DOHH2 (cell line): ENCODE data around the gene RAI1.

Source experiments
- H3F3A ChIP-seq: fragments of 200-600 bp; sonication (generic), shearing (Covaris generic); 2 replicates; pipeline ENCODE4 v1.6.0; 2016; ENCODE audit warnings: antibody characterized with exemption, mild to moderate bottlenecking; ENCODE audit not compliant: control insufficient read depth, insufficient read depth
- H3K27ac ChIP-seq: fragments of 200-600 bp; sonication (generic); 2 replicates; pipeline ENCODE4 v1.5.1; 2014; ENCODE audit warnings: low read depth, mild to moderate bottlenecking, low read length, moderate library complexity
- H3K27me3 ChIP-seq: fragments of 200-600 bp; sonication (generic); 2 replicates; pipeline ENCODE4 v1.6.1; 2014; ENCODE audit warnings: mild to moderate bottlenecking, low read length, mixed read lengths; ENCODE audit not compliant: control insufficient read depth
- H3K36me3 ChIP-seq: fragments of 200-600 bp; sonication (generic); 2 replicates; pipeline ENCODE4 v1.6.1; 2014; ENCODE audit warnings: mild to moderate bottlenecking, low read length, moderate library complexity, mixed read lengths; ENCODE audit not compliant: control insufficient read depth
- H3K4me1 ChIP-seq: fragments of 200-600 bp; sonication (generic); 2 replicates; pipeline ENCODE4 v1.6.1; 2014; ENCODE audit warnings: mild to moderate bottlenecking, low read length, mixed read lengths; ENCODE audit not compliant: control insufficient read depth
- H3K4me2 ChIP-seq: fragments of 200-600 bp; sonication (generic); 2 replicates; pipeline ENCODE4 v1.6.0; 2014; ENCODE audit warnings: mild to moderate bottlenecking, low read length, moderate library complexity
- H3K4me3 ChIP-seq: fragments of 200-600 bp; sonication (generic); 2 replicates; pipeline ENCODE4 v1.5.1; 2014; ENCODE audit warnings: mild to moderate bottlenecking, low read length, mixed read lengths
- H3K79me2 ChIP-seq: fragments of 200-600 bp; sonication (generic); 2 replicates; pipeline ENCODE4 v1.6.1; 2014; ENCODE audit warnings: mild to moderate bottlenecking, low read length, mixed read lengths; ENCODE audit not compliant: control insufficient read depth
- H3K9me2 ChIP-seq: fragments of 200-600 bp; sonication (generic); replicated peaks from 2 replicates; pipeline ENCODE4 v1.6.1; 2014; ENCODE audit warnings: mild to moderate bottlenecking, low read length, mixed read lengths; ENCODE audit not compliant: control insufficient read depth
- H3K9me3 ChIP-seq: fragments of 200-600 bp; sonication (generic); 2 replicates; pipeline ENCODE4 v1.6.1; 2014; ENCODE audit warnings: antibody characterized with exemption, low read length, mixed read lengths; ENCODE audit not compliant: control insufficient read depth, insufficient read depth
- H4K20me1 ChIP-seq: fragments of 200-600 bp; sonication (generic); 2 replicates; pipeline ENCODE4 v1.6.0; 2014; ENCODE audit warnings: low read depth, mild to moderate bottlenecking, antibody characterized with exemption, low read length, moderate library complexity; ENCODE audit not compliant: control insufficient read depth, insufficient read depth
- EZH2phosphoT487 ChIP-seq: fragments of 200-600 bp; sonication (generic); IDR thresholded peaks from 2 replicates; pipeline ENCODE4 v1.6.1; 2017; ENCODE audit warnings: borderline replicate concordance, mild to moderate bottlenecking, antibody characterized with exemption, low read length, moderate library complexity, mixed read lengths
- TF ChIP-seq, protein P1 (sequence below): fragments of 200-600 bp; sonication (generic); IDR thresholded peaks from one replicate; pipeline ENCODE4 v1.5.1; 2014; ENCODE audit warnings: antibody characterized with exemption, mild to moderate bottlenecking, low read depth, low read length; ENCODE audit not compliant: poor library complexity, severe bottlenecking

The RAI1 gene

DNA sequence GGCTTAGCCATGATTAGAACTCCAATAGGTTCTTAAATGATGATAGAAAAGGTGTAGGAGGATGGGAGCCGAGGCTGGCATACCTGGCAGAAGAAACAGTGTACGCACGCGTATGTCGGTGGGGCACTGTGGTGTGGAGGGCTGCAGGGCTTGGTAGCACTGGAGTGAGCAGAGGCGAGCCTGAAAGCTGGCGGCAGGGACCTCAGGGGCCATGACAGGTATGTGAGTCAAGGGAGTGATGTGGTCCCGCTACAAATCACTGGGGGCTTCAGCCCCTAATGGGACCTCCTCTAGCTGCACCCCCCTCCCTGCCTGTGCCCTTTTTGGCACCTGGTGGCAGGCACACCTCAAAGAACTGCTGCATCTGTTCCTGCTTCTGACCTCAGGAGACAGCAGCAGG, 67.3 kb downstream of the RAI1 start:
- no peak for TF ChIP-seq EZH2phosphoT487
- TF ChIP-seq, protein P1, sequence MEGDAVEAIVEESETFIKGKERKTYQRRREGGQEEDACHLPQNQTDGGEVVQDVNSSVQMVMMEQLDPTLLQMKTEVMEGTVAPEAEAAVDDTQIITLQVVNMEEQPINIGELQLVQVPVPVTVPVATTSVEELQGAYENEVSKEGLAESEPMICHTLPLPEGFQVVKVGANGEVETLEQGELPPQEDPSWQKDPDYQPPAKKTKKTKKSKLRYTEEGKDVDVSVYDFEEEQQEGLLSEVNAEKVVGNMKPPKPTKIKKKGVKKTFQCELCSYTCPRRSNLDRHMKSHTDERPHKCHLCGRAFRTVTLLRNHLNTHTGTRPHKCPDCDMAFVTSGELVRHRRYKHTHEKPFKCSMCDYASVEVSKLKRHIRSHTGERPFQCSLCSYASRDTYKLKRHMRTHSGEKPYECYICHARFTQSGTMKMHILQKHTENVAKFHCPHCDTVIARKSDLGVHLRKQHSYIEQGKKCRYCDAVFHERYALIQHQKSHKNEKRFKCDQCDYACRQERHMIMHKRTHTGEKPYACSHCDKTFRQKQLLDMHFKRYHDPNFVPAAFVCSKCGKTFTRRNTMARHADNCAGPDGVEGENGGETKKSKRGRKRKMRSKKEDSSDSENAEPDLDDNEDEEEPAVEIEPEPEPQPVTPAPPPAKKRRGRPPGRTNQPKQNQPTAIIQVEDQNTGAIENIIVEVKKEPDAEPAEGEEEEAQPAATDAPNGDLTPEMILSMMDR = no peak
- peaks cover 73% of the 10 kb centered on the region for H3K79me2 ChIP-seq
- H3K4me1 ChIP-seq = peaks cover 60% of the 10 kb centered on the region

DNA sequence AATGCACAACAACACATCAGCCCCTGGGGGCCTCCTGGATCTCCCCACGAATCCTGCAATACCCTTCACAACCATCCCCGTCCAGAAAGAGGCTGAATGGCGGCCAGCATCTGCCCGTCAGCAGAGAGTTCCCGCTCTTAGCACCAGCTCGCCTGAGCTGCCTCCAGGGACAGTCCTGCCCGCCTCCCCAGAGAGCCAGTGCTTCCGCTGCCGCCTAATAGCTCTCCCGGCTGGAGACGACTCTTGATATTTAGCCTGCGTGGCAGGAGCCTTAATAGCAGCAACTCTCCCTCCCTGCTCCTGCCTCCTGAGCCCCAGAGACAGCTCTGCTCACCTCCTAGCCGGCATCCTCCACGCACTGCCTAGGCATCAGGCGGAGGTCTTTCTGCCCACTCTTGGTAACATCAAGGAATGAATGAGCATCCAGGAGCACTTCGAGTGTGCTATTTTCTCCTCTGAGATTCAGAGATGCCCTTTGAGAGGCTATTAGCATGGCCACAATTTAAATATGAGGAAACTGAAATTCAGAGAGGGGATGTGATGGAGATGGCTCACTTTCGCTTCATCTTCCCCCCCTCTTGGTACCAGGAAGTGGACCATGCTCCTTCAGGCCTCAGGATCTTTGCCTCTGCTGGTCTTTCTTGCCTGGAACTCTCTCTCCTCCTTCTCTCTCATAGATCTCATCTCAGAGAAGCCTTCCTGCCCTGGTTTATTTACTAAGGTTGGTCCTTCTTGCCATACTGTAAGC, 67.9 kb downstream of the RAI1 start:
- Histone ChIP-seq H3K9me2 (no peaks in the 10 kb centered on the region), H4K20me1 (no peaks in the 10 kb centered on the region), H3K4me2 (peak overlapping the region; percentile 90), H3K9me3 (peaks cover 9% of the 10 kb centered on the region; the same call in 1 of the 2 replicates), H3K4me3 (peak overlapping the region; percentile 66), H3K36me3 (no peaks in the 10 kb centered on the region; the same call in 1 of the 2 replicates), H3K4me1 (peaks cover 63% of the 10 kb centered on the region), H3F3A (peaks cover 20% of the 10 kb centered on the region), H3K27me3 (no peaks in the 10 kb centered on the region), H3K27ac (peak overlapping the region; percentile 91), H3K79me2 (peaks cover 72% of the 10 kb centered on the region)
- no peak for TF ChIP-seq EZH2phosphoT487
- TF ChIP-seq, protein P1 = no peak

More for the DNA sequence above, 67.3 kb downstream of the RAI1 start:
- H3K9me2 ChIP-seq = no peaks in the 10 kb centered on the region
- H3K9me3 ChIP-seq = peaks cover 9% of the 10 kb centered on the region; the same call in 1 of the 2 replicates
- peak overlapping the region; percentile 91 for H3K27ac ChIP-seq
- H3K4me3 ChIP-seq = peak overlapping the region; percentile 66
- H3F3A ChIP-seq = peaks cover 20% of the 10 kb centered on the region
- no peaks in the 10 kb centered on the region; the same call in 1 of the 2 replicates for H3K36me3 ChIP-seq
- H3K27me3 ChIP-seq = no peaks in the 10 kb centered on the region
- H3K4me2 ChIP-seq = peak overlapping the region; percentile 90
- no peaks in the 10 kb centered on the region for H4K20me1 ChIP-seq

DNA sequence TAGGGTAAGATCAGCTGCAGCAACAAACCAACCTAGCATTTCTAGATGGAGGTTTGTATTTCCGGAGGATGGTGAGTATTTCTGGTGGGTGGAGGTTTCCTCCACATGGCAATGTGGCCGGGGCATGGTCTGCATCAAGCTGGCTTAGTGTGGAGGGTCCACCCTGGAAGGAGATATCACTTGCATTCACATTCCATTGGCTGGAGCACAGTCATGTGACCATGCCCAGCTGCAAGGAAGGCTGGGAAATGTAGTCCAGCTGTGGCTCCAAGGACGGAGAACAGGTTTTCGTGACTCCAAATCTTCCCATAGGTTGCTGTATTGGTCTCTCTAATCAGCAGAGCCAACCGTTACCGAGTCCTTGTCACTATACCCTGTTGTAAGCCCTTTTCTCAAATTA, 68.7 kb downstream of the RAI1 start:
- Histone ChIP-seq H3K27me3 (no peaks in the 10 kb centered on the region), H3K9me2 (no peaks in the 10 kb centered on the region), H3K79me2 (peaks cover 76% of the 10 kb centered on the region), H3K4me1 (peaks cover 68% of the 10 kb centered on the region), H3F3A (peaks cover 20% of the 10 kb centered on the region), H3K27ac (peak overlapping the region; percentile 91), H3K36me3 (no peaks in the 10 kb centered on the region; the same call in 1 of the 2 replicates), H3K4me3 (peak overlapping the region; percentile 66), H4K20me1 (no peaks in the 10 kb centered on the region), H3K9me3 (peaks cover 9% of the 10 kb centered on the region; the same call in 1 of the 2 replicates), H3K4me2 (peak overlapping the region; percentile 90)
- TF ChIP-seq, protein P1 = no peak
- no peak for TF ChIP-seq EZH2phosphoT487
